CD4-positive, alpha-beta T cell treated with Interleukin-10 for 1 hour (primary cell): Measurements from ENCODE around the gene NAT10.
"Not testable (repeated sequence)": the region's sequence is repeated elsewhere in the genome, so short reads cannot be mapped to it uniquely, and the experiment has no call there.

Source experiments
- DNase-seq: peaks from one replicate; pipeline ENCODE4 v3.0.0-alpha.2; 2020

The NAT10 gene

DNA sequence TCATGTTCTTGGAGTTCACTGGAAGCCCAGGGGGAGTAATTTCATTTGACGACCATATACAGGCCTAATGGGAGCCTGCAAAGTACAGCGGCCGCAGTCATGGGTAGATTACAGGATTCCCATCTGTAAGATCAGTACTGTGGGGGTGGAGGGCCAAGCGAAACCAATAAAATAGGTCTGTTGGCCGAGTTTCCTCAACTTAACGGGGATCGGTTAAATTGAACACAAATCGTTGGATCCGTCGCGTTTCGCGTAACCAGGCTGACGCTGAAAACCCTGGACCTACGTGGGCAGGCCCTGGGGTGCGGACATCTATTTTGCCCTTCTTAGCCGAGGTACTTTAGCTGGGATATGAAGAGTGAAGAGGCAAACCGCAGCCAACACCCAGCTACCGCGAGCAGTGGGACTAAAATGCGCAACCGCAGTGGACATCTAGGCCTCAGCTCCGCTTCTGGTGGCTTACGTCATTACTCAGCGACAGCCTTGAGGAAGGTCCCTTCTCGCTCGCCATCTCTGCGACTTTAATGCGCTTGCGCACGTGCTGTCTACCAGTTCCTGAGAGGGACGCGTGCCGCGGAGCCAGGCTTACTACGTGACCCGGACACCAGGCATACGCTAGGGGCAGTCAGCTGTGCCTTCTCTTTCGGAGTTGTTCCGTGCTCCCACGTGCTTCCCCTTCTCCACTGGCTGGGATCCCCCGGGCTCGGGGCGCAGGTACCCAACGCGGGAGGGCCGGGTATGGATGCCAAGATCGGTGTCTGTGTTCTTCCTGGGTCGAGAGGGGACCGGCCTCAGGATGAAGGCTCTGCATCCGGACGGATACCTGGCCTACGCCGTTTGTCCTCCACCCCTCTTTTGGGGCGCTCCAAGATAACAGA, at the start of gene NAT10:
TSS of gene NAT10 (plus strand) at position 551 of the 878 bp plus-strand sequence. CDS start 2,597 bp downstream, outside the sequence.
- DNase-seq: peak; percentile 99

GRCh38 chr11:34056672-34057071, 48.8 kb upstream of the NAT10 start:
- DNase-seq: no peak

GRCh38 chr11:34063061-34063795, 42.2 kb upstream of the NAT10 start:
- no peak for DNase-seq

GRCh38 chr11:34064291-34064690, 41.1 kb upstream of the NAT10 start:
- DNase-seq: no peak

GRCh38 chr11:34065505-34066203, 39.8 kb upstream of the NAT10 start:
- DNase-seq: peak; percentile 22

GRCh38 chr11:34066766-34067165, 38.7 kb upstream of the NAT10 start:
- not testable (repeated sequence) for DNase-seq

DNA sequence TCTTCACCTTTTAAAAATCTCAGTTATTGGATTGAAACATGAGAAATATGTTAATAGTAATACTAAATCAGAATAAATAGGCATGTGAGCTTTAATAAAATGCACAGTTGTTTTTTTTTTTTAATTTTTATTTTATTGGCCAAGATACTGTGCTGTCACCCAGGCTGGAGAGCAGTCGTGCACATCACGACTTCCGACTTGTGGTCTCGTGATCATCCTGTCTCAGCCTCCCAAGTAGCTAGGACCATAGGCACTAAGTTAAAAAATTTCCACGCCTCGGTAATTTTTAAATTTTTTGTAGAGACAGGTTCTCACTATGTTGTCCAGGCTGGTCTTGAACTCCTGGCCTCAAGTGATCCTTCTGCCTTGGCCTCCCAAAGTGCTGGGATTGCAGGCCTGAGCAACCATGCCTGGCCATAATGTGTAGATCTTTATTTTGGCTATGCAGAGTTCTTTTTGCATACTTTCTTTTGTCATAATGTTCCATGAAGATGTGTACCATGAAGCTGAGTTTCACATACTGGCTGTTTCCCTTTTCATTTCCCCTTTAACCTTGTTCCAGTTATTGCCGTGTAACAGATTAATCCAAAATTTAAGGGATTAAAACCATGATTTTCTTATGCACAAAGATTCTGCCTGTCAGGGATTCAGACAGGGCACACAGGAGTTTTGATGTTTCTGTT, 37.9 kb upstream of the NAT10 start:
- DNase-seq: no peak

DNA sequence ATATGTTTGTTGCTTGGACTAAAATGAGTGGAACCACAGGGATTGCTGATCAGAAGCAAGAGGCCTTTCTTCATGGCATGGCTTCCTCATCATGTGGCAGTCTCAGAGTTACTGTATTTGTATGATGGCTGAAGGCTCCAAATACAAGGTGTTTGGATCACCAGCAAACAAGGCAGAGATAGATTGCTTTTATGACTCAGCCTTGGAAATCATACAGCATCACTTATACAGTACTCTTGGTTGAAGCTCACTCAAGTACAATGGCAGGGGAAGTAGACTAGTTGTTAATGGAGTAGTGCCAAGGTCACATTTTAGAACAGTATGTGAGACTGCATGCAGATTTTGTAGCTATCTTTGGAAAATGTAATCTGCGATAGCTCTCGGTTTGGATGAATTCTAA, 37.3 kb upstream of the NAT10 start:
- no peak for DNase-seq

GRCh38 chr11:34071306-34071705, 34.1 kb upstream of the NAT10 start:
- DNase-seq: not testable (repeated sequence)

- no peak for DNase-seq
Measured at GRCh38 chr11:34072041-34072440, 33.4 kb upstream of the NAT10 start.

DNA sequence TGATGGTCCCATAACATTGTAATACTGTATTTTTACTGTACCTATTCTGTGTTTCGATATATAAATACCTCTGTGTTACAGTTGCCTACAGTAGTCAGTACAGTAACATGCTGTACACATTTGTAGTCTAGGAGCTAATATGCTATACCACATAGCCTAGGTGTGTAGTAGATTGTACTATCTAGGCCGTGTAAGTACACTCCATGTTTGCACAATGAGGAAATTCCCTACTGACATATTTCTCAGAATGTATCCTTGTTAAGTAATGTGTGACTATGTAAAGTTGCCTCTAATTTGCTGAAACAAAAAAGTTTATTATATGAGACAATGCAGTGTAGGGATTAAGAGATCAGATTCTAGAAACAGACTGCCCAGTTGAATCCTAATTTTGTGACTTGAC, 32.6 kb upstream of the NAT10 start:
- DNase-seq: no peak

DNA sequence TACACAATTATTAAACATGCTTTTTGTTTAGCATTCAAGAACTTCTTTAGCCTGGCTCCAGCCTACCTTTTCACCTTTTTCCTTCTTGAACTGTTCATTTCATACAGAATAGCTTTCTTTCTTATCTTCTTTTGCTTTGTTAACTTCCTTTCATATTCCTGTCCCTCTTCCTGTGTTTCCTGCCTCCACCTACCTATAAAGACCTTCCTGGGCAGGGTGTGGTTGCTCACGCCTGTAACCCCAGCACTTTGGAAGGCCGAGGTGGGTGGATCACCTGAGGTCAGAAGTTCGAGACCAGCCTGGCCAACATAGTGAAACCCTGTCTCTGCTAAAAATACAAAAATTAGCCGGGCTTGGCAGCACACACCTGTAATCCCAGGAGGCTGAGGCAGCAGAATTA, 31.0 kb upstream of the NAT10 start:
- DNase-seq: no peak

- no peak for DNase-seq
Measured at GRCh38 chr11:34075178-34075820, 30.1 kb upstream of the NAT10 start.

DNA sequence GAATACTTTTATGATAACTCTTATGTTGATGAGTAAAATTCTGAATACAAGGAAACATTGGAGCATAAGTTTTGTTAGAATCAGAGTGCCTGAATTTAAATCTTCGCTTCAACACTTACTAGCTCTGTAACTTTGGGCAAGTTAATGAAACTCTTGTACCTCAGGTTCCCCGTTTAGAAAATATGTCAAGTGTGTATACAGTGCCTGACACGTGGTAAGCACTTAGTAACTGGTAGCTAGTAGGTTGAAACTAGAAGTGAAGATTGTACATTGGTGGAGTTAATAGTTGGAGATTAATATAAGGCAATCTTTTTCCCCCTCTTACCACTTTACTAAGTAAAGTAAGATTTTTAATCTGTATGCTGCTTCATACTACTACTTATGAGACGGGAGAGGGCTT, 24.8 kb upstream of the NAT10 start:
- no peak for DNase-seq

- no peak for DNase-seq
Measured at GRCh38 chr11:34084637-34085036, 20.8 kb upstream of the NAT10 start.

GRCh38 chr11:34086554-34087283, 18.7 kb upstream of the NAT10 start:
- DNase-seq: peak; percentile 45

DNA sequence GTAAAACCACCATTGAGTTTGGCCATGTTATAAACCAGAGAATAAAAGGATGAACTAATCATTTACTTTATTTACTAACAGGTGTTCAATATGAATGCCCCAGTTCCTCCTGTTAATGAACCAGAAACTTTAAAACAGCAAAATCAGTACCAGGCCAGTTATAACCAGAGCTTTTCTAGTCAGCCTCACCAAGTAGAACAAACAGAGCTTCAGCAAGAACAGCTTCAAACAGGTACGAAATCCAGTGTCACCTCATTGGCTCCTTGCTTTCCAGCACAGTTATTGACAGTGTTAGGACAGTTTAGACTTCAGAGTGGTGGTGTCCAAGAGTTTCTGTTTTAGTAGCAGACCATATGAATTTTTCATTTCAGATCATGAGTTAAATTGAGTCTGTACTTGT, 13.6 kb upstream of the NAT10 start:
- DNase-seq: no peak

GRCh38 chr11:34094900-34095299, 10.5 kb upstream of the NAT10 start:
- DNase-seq: not testable (repeated sequence)

- no peak for DNase-seq
Measured at GRCh38 chr11:34098813-34099212, 6.6 kb upstream of the NAT10 start.

DNA sequence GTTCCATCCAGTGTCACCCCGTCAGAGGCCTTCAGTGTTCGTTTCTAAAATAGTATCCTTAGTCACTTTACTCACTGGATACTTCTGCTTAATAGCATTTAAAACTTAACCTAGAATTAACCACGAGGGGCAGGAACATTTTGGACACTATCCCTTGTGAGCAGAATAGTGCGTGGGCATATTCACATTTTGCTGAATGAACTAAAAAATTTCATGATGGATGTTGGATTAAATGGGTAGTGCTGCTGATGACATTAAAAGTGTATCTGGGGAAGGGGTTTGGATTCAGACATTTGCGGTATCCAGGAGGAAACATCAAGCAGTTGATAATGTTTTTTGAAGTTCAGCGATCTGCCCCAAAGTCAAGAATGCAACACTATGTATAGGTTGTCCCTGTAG, 750 bp upstream of the NAT10 start:
- no peak for DNase-seq

GRCh38 chr11:34105957-34106504, 602 bp downstream of the NAT10 start:
- no peak for DNase-seq
